ENCODE data around the gene SEMA5A.

DNA sequence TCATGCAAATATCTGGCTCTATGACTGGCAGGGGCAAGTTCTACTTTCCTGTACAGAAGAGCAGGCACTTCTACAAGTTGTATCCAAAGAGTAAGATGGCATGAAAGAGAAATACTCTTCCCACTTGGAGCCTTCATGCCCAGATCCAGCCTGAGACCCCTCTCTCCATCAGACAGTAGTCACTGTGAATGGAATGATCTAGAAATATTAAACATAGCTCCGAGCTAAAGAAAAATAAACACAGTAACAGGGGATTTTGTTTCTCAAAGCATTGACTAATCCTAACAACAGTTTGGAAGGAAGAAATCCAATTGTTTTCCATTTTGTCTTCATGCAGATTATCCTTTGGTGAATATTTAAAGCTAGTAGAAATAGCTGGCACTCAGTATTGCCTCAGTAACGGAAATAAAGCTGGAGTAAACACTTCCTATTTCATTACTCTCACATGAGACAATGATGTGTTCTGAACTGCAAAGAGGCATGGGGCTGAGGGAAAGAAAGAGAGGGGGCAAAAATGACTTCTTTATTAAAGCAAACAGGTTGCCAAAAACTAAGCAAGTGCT lies 100.0 kb downstream of the SEMA5A start:
- TF ChIP-seq, protein P1, sequence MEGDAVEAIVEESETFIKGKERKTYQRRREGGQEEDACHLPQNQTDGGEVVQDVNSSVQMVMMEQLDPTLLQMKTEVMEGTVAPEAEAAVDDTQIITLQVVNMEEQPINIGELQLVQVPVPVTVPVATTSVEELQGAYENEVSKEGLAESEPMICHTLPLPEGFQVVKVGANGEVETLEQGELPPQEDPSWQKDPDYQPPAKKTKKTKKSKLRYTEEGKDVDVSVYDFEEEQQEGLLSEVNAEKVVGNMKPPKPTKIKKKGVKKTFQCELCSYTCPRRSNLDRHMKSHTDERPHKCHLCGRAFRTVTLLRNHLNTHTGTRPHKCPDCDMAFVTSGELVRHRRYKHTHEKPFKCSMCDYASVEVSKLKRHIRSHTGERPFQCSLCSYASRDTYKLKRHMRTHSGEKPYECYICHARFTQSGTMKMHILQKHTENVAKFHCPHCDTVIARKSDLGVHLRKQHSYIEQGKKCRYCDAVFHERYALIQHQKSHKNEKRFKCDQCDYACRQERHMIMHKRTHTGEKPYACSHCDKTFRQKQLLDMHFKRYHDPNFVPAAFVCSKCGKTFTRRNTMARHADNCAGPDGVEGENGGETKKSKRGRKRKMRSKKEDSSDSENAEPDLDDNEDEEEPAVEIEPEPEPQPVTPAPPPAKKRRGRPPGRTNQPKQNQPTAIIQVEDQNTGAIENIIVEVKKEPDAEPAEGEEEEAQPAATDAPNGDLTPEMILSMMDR (IDR thresholded peaks at IDR 0.05), result no peak
- TF ChIP-seq POLR2A (IDR thresholded peaks at IDR 0.05), result no peak
